Body of pancreas (tissue), 4 donors: ENCODE results near the gene ELP1. TPM values are rescaled to one million over a fixed set of nuclear protein-coding genes. Genes with fewer than 3 reads are reported as not detected.

ENCODE experiments used
- ATAC-seq: fragments of 150-250 bp; one replicate; pipeline ENCODE4 v1.9.1; 2016
- DNase-seq, 4 donors: peaks; one replicate each; pipeline ENCODE4 v3.0.0-alpha.2; 2019
- H3K27ac ChIP-seq, 4 donors: fragments of 200-600 bp; sonication (generic); 1 replicate in 3 of 4; 2 replicates in 1 of 4; pipeline versions ENCODE4 v1.5.1 to v1.6.1; 2016 to 2019; ENCODE audit warnings: mild to moderate bottlenecking in 1 of 4, mixed read lengths in 1 of 4, moderate library complexity in 1 of 4
- H3K27me3 ChIP-seq, 2 donors: fragments of 200-600 bp; sonication (generic); one replicate each; pipeline ENCODE4 v1.6.0; 2016; ENCODE audit warnings: mild to moderate bottlenecking in 1 of 2
- H3K36me3 ChIP-seq, 2 donors: fragments of 200-600 bp; sonication (generic); replicated peaks in 1 of 2; 2 replicates each; pipeline ENCODE4 v1.5.1; 2016; ENCODE audit warnings: low read depth in 2 of 2; ENCODE audit not compliant: insufficient read depth in 1 of 2
- H3K4me1 ChIP-seq: fragments of 200-600 bp; sonication (generic); one replicate; pipeline ENCODE4 v1.6.0; 2016
- H3K4me3 ChIP-seq, 2 donors: fragments of 200-600 bp; sonication (generic); 1 replicate in 1 of 2; 2 replicates in 1 of 2; pipeline ENCODE4 v1.5.1; 2016 to 2019
- H3K9me3 ChIP-seq, 3 donors: fragments of 200-600 bp; sonication (generic); 1 replicate in 2 of 3; 2 replicates in 1 of 3; pipeline ENCODE4 v1.5.1; 2016
- POLR2A ChIP-seq, 3 donors: fragments of 450-650 bp; IDR thresholded peaks; one replicate each; pipeline ENCODE4 v1.6.1; 2016; ENCODE audit warnings: antibody characterized with exemption in 3 of 3, mild to moderate bottlenecking in 2 of 3
- WGBS, 2 donors: methylation state at CpG; one replicate each; pipeline ENCODE4 v1.1.5; 2017; 5-methylcytosine and 5-hydroxymethylcytosine counted together
- intact Hi-C: fragments of 100-400 bp; cut with DNase I; formaldehyde crosslinking; loops from one replicate; pipeline ENCODE4 v1.15.1; 2023
- total RNA-seq, 2 donors: library from RNA; depleted of rRNA; stranded (reverse); fragments of >200 nt; gene quantifications; one replicate each; pipeline ENCODE4 v1.1.0, GENCODE V29; 2016
- TF ChIP-seq, protein P1 (sequence below), 7 experiments: fragments of 450-650 bp in 4 of 7; fragments of 200-600 bp in 3 of 7; sonication (generic) in 3 of 7; IDR thresholded peaks; one replicate each; pipeline ENCODE4 v1.5.1; 2016 to 2019; ENCODE audit warnings: antibody characterized with exemption in 7 of 7

Gene ELP1
- total RNA-seq, 2 donors from 2014 or later: 14.5 to 18.2 TPM

DNA sequence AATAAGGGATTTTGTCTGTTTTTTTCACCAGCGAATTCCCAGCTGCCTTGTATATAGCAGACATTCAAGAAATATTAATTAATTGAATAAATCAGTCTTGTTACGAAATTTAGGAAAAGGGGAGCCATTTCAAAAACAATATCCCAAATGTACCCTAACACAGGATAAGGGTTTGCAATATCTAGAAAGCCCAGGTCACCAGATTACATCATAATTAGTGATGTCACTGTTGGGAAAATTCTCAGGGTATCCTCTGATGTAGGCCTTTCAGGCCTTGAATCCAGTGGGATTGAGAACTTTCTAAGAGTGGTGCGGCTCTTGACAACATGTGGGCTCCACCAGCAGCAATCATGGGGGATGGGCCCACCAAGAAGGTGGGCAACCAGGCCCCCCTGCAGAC, 71.9 kb downstream of the ELP1 start, which contains the start of gene ACTL7A:
Gene ACTL7A, plus strand, starts transcription at position 270 of the 400 bp plus-strand sequence. Its CDS starts 57 bp downstream, at position 327.
- DNase-seq: no peak

DNA sequence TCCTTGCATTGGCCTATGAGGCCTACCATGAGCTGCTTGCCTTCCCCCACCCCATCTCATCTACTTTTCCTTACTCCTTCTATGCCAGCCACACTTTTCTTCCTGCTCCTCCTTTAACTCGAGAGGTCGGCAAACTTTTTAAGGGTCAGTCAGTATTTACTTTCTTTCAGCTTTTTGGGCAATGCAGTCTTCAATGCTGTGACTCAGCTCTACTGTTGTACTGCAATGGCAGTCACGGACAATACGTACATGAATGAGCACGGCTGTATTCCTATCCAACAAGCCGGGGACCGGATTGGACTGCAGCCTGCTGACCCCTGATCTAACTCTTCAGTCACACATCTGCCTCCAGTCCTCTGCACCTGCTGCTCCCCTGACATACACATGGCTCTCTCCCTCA, 72.5 kb downstream of the ELP1 start:
- Histone ChIP-seq H3K27ac (no peak overlapping the region), H3K4me1 (no peaks in the 10 kb centered on the region), H3K4me3 (no peak overlapping the region), H3K9me3 (no peaks in the 10 kb centered on the region), H3K27me3 (no peaks in the 10 kb centered on the region), H3K36me3 (no peaks in the 10 kb centered on the region)
- no peak for DNase-seq
- intact Hi-C loops: no loop called here
- no peak for ATAC-seq
- 67 to 72% methylated on average over 7 of the region's 7 CpGs for whole genome bisulfite sequencing, 2 donors
- no peak for TF ChIP-seq POLR2A (IDR thresholded peaks at IDR 0.05)
- TF ChIP-seq, protein P1, sequence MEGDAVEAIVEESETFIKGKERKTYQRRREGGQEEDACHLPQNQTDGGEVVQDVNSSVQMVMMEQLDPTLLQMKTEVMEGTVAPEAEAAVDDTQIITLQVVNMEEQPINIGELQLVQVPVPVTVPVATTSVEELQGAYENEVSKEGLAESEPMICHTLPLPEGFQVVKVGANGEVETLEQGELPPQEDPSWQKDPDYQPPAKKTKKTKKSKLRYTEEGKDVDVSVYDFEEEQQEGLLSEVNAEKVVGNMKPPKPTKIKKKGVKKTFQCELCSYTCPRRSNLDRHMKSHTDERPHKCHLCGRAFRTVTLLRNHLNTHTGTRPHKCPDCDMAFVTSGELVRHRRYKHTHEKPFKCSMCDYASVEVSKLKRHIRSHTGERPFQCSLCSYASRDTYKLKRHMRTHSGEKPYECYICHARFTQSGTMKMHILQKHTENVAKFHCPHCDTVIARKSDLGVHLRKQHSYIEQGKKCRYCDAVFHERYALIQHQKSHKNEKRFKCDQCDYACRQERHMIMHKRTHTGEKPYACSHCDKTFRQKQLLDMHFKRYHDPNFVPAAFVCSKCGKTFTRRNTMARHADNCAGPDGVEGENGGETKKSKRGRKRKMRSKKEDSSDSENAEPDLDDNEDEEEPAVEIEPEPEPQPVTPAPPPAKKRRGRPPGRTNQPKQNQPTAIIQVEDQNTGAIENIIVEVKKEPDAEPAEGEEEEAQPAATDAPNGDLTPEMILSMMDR (IDR thresholded peaks at IDR 0.05): no peak

More for the DNA sequence above, 71.9 kb downstream of the ELP1 start, which contains the start of gene ACTL7A:
- intact Hi-C loops: no loop called here
- Histone ChIP-seq H3K27me3 (no peaks in the 10 kb centered on the region), H3K36me3 (no peaks in the 10 kb centered on the region), H3K4me1 (no peaks in the 10 kb centered on the region), H3K27ac (no peak within 1 kb of the TSS), H3K4me3 (no peak within 1 kb of the TSS), H3K9me3 (no peaks in the 10 kb centered on the region)
- WGBS, 2 donors: 92 to 94% methylated on average over 3 of the region's 3 CpGs
- TF ChIP-seq POLR2A (IDR thresholded peaks at IDR 0.05): no peak
- TF ChIP-seq, protein P1 (IDR thresholded peaks at IDR 0.05): no peak
- no peak for ATAC-seq

DNA sequence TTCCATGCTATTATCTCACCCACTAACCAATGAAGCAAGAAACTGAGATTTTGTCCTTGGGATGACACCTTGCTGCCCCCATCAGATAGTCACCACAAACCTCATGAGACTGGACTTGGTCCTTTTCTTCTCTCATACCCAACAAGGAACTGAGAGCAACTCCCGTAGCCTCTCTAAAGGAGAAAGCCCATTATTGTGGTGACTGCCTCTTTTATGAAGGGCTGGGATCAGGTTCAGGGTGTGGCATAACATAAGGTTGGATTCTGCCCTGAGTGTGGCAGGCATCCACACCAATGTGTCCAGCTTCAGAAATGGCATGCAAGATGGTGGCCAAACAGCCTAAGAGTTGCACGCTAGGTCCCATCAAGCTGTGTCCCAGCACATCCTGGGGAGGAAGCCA, 73.2 kb downstream of the ELP1 start:
- Histone ChIP-seq H3K27me3 (no peaks in the 10 kb centered on the region), H3K4me3 (no peak overlapping the region), H3K27ac (no peak overlapping the region), H3K36me3 (no peaks in the 10 kb centered on the region), H3K9me3 (no peaks in the 10 kb centered on the region), H3K4me1 (no peaks in the 10 kb centered on the region)
- DNase-seq: no peak
- 90 to 93% methylated on average over 2 of the region's 2 CpGs for WGBS, 2 donors
- intact Hi-C loops: no loop called here
- no peak for TF ChIP-seq POLR2A (IDR thresholded peaks at IDR 0.05)
- TF ChIP-seq, protein P1 (IDR thresholded peaks at IDR 0.05): no peak
- no peak for ATAC-seq

DNA sequence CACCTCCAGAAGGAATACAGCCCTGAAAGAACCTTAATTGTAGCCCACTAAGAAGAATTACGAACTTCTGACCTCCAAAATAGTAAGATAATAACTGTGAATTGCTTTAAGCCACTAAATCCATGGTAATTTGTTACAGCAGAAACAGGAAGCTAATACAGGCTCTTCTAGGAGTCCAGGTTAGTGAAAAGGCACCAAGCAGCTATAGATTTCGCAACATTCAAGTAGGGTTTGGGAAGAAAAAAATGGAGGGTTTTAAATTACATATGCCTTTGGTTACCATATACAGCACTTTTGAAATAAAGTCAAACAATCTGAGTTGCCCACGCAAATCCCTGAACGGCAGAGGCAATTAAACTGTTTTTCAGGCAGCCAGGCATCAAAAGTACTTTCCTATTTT, 73.6 kb downstream of the ELP1 start:
- 78 to 81% methylated on average over 4 of the region's 4 CpGs for WGBS, 2 donors
- Histone ChIP-seq H3K27me3 (no peaks in the 10 kb centered on the region), H3K27ac (no peak overlapping the region), H3K9me3 (no peaks in the 10 kb centered on the region), H3K4me3 (no peak overlapping the region), H3K4me1 (no peaks in the 10 kb centered on the region), H3K36me3 (no peaks in the 10 kb centered on the region)
- intact Hi-C loops: no loop called here
- ATAC-seq: no peak
- TF ChIP-seq, protein P1 (IDR thresholded peaks at IDR 0.05): no peak
- no peak for TF ChIP-seq POLR2A (IDR thresholded peaks at IDR 0.05)
- no peak for DNase-seq

DNA sequence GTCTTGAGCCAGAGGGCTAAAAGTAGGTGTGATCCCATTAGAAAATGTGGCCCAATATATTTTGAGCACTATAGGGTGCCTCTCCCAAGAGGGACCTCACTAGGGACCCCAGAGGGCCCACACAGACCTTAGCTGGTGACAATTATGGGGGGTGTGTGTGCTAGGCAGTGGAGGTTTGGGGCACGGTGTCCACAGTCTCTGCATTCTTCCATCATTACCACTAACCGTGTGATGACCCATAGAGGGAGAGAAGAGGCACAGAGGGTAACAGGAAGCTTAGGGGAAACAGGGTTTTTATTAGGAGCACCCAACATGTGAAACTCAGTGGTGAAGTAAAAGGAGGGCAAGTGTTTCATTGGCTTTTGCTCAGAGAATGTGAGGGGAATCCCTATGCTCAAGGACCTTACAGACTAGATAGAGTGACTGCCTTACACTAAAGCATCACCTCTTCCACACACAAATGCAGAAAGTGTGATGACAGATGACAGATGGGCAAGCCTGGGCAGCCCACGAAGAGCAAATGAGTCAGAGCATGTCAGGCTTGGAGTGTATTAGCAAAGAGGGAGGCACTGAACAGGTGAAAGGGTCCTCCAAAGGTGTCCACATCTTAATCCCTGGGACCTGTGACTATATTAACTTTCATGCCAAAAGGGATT, 74.3 kb downstream of the ELP1 start:
- DNase-seq: no peak
- intact Hi-C loops: no loop called here
- Histone ChIP-seq H3K36me3 (no peaks in the 10 kb centered on the region), H3K27me3 (no peaks in the 10 kb centered on the region), H3K27ac (no peak overlapping the region), H3K4me3 (no peak overlapping the region), H3K9me3 (no peaks in the 10 kb centered on the region), H3K4me1 (no peaks in the 10 kb centered on the region)
- no peak for ATAC-seq
- TF ChIP-seq, protein P1 (IDR thresholded peaks at IDR 0.05): no peak
- TF ChIP-seq POLR2A (IDR thresholded peaks at IDR 0.05): no peak
- WGBS, 2 donors: 73 to 79% methylated on average over 3 of the region's 3 CpGs
